Measurements from ENCODE around the gene TMC7. TPM values are rescaled to one million over a fixed set of nuclear protein-coding genes. Genes with fewer than 3 reads are reported as not detected.

The TMC7 gene
- polyA plus RNA-seq, 1 of the 3 experiments (the other 2 are of a cell fraction), result 0.66 TPM

- WGBS (ENCODE audit: low lambda C conversion rate), result 82% methylated on average over 5 of the region's 5 CpGs
- no peaks in the 10 kb centered on the region for H3K9me3 ChIP-seq
- no peak for TF ChIP-seq RXRA (IDR thresholded peaks at IDR 0.05; ENCODE audit: borderline replicate concordance, low read depth)
- TF ChIP-seq TAF1 (IDR thresholded peaks at IDR 0.05; ENCODE audit: borderline replicate concordance, low read depth, low read length), result no peak
- no peak for TF ChIP-seq FOSL2 (IDR thresholded peaks at IDR 0.05; ENCODE audit: borderline replicate concordance, low read depth)
- no peak for TF ChIP-seq PBX3 (IDR thresholded peaks at IDR 0.05)
- TF ChIP-seq REST (IDR thresholded peaks at IDR 0.05; ENCODE audit: low read depth, low read length), result no peak
- TF ChIP-seq NRF1 (IDR thresholded peaks at IDR 0.05; ENCODE audit: low read depth, low read length), result no peak
- no peak for TF ChIP-seq GABPA (IDR thresholded peaks at IDR 0.05; ENCODE audit: low read depth)
- TF ChIP-seq USF1 (IDR thresholded peaks at IDR 0.05; ENCODE audit: borderline replicate concordance, low read depth), result no peak
- TF ChIP-seq FOXM1 (IDR thresholded peaks at IDR 0.05; ENCODE audit: low read depth), result no peak
- TF ChIP-seq JUND (IDR thresholded peaks at IDR 0.05), result no peak
- no peak for TF ChIP-seq ELF1 (IDR thresholded peaks at IDR 0.05)
- no peak for TF ChIP-seq IRF3 (IDR thresholded peaks at IDR 0.05; ENCODE audit: low read depth, low read length)
- TF ChIP-seq MXI1 (IDR thresholded peaks at IDR 0.05; ENCODE audit: low read depth, low read length), result no peak
- no peak for TF ChIP-seq SIN3A (IDR thresholded peaks at IDR 0.05; ENCODE audit: borderline replicate concordance, low read depth, low read length)
- TF ChIP-seq CTCF (IDR thresholded peaks at IDR 0.05), result no peak
- no peak for TF ChIP-seq MEF2A (IDR thresholded peaks at IDR 0.05; ENCODE audit: borderline replicate concordance, low read depth)
- no peak for TF ChIP-seq GATA2 (CRISPR knock-in tag; IDR thresholded peaks at IDR 0.05)
- no peak for TF ChIP-seq EZH2phosphoT487 (IDR thresholded peaks at IDR 0.05; ENCODE audit: borderline replicate concordance, low read depth)
- no peak for TF ChIP-seq TEAD4 (IDR thresholded peaks at IDR 0.05; ENCODE audit: borderline replicate concordance, insufficient read depth)
- TF ChIP-seq SMC3 (IDR thresholded peaks at IDR 0.05; ENCODE audit: low read depth, low read length), result no peak
- H3K79me2 ChIP-seq (ENCODE audit: insufficient read depth), result no peaks in the 10 kb centered on the region
- no peaks in the 10 kb centered on the region for H3K27me3 ChIP-seq (ENCODE audit: insufficient read depth)
- DNase-seq, result no peak
- no peak overlapping the region for H3K9ac ChIP-seq
- H3K36me3 ChIP-seq (replicated peaks in 1 of 2; ENCODE audit: control insufficient read depth in 1 of 2, insufficient read depth in 2 of 2, low read length in 1 of 2), result peaks cover 0 to 6% of the 10 kb centered on the region in 2 experiments
- ChIA-PET CTCF (interaction anchor here (0.7 to 6.0 kb wide), 10 partner anchors 22 to 420 kb away, joined by 3 to 82 read pairs (median 32); partner anchors contain the start of genes ITPRIPL2, SYT17 and TMC7), POLR2A (no interaction called here)
- H3K4me2 ChIP-seq, result no peak overlapping the region
- no peaks in the 10 kb centered on the region for H3K9me2 ChIP-seq
- peaks cover 6 to 8% of the 10 kb centered on the region in 2 experiments; a peak in 2 of 4 replicates for H3K4me1 ChIP-seq (ENCODE audit: control insufficient read depth in 1 of 2, insufficient read depth in 2 of 2, low read depth in 1 of 2, low read length in 1 of 2)
- no peaks in the 10 kb centered on the region for H4K20me1 ChIP-seq (ENCODE audit: insufficient read depth)
- H3K4me3 ChIP-seq (ENCODE audit: low read depth in 2 of 2, low read length in 1 of 2), result no peak overlapping the region
- no peak overlapping the region for H3K27ac ChIP-seq (ENCODE audit: low read depth in 2 of 2, low read length in 1 of 2)
- H2AFZ ChIP-seq (ENCODE audit: low read depth), result no peak overlapping the region
- no peaks in the 10 kb centered on the region for H3F3A ChIP-seq (replicated peaks; ENCODE audit: insufficient read depth)
Observed at GRCh38 chr16:19084879-19085278, 101.1 kb downstream of the TMC7 start.

Measured in SK-N-SH (cell line).